ENCODE measurements around the gene FOXN4. TPM values are rescaled to one million over a fixed set of nuclear protein-coding genes. Genes with fewer than 3 reads are reported as not detected.

Gene FOXN4
- total RNA-seq, 1 experiment from 2014 or later, result 0.37 TPM

DNA sequence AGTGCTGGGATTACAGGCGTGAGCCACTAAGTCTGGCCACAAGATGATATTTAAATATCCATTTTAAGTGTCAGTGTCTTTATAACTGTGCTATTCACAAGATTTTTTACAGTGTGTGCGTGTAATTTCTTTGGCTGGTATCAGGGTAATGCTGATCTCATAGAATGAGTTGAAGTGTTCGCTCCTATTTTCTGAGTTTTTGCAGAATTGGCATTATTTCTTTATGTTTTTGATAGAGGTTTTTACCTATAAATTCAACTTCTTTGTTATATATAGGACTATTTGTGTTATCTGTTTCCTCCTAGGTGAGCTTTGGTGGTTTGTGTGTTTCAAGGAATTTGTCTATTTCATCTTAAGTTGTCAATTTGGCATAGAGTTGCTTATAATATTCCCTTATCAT, 45.6 kb downstream of the FOXN4 start:
- DNase-seq (ENCODE audit: low spot score) (no peak), ATAC-seq (no peak)
- Mint-ChIP-seq H3K27me3 (ENCODE audit: low read depth) (no peaks in the 10 kb centered on the region), H3K36me3 (no peaks in the 10 kb centered on the region; the same call in 1 of the 2 replicates), H3K4me3 (no peak overlapping the region), H3K4me1 (peaks cover 10% of the 10 kb centered on the region), H3K9me3 (no peaks in the 10 kb centered on the region), H3K27ac (no peak overlapping the region)
- POLR2A ChIA-PET, result interaction anchor here (0.7 kb wide), 1 partner anchor 61 kb away, joined by 4 read pairs; no protein-coding TSS in a partner anchor
- CTCF ChIA-PET, result interaction anchor here (0.5 to 3.9 kb wide), 43 partner anchors 8 to 210 kb away, joined by 3 to 55 read pairs (median 4); partner anchors contain the start of gene FOXN4
- TF ChIP-seq TEAD4 (CRISPR knock-in tag; IDR thresholded peaks at IDR 0.05), result no peak
- TF ChIP-seq JUN (CRISPR knock-in tag; IDR thresholded peaks at IDR 0.05), result no peak

- ChIA-PET POLR2A (interaction anchor here (0.6 kb wide), 1 partner anchor 621 kb away, joined by 3 read pairs; no protein-coding TSS in a partner anchor), CTCF (interaction anchor here (1.0 to 1.3 kb wide), 4 partner anchors 123 to 132 kb away, joined by 3 to 10 read pairs (median 4); no protein-coding TSS in a partner anchor)
- no peak for DNase-seq (ENCODE audit: low spot score)
- Mint-ChIP-seq H3K4me3 (no peak overlapping the region), H3K27me3 (ENCODE audit: low read depth) (no peaks in the 10 kb centered on the region), H3K9me3 (no peaks in the 10 kb centered on the region), H3K4me1 (peaks cover 10% of the 10 kb centered on the region), H3K27ac (no peak overlapping the region), H3K36me3 (no peaks in the 10 kb centered on the region; the same call in 1 of the 2 replicates)
- ATAC-seq, result no peak
- no peak for TF ChIP-seq ATF3 (CRISPR knock-in tag; conservative IDR thresholded peaks at IDR 0.05)
- TF ChIP-seq, protein P1, sequence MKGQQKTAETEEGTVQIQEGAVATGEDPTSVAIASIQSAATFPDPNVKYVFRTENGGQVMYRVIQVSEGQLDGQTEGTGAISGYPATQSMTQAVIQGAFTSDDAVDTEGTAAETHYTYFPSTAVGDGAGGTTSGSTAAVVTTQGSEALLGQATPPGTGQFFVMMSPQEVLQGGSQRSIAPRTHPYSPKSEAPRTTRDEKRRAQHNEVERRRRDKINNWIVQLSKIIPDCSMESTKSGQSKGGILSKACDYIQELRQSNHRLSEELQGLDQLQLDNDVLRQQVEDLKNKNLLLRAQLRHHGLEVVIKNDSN (CRISPR knock-in tag; IDR thresholded peaks at IDR 0.05), result no peak
- TF ChIP-seq ZNF138 (CRISPR knock-in tag; conservative IDR thresholded peaks at IDR 0.05), result no peak
- no peak for TF ChIP-seq ZBTB21 (CRISPR knock-in tag; IDR thresholded peaks at IDR 0.05; ENCODE audit: borderline replicate concordance)
- no peak for TF ChIP-seq PRDM15 (CRISPR knock-in tag; IDR thresholded peaks at IDR 0.05)
- TF ChIP-seq ERG (CRISPR knock-in tag; IDR thresholded peaks at IDR 0.05), result no peak
- TF ChIP-seq ZNF263 (CRISPR knock-in tag; IDR thresholded peaks at IDR 0.05; ENCODE audit: low read depth), result no peak
- TF ChIP-seq, protein P2, sequence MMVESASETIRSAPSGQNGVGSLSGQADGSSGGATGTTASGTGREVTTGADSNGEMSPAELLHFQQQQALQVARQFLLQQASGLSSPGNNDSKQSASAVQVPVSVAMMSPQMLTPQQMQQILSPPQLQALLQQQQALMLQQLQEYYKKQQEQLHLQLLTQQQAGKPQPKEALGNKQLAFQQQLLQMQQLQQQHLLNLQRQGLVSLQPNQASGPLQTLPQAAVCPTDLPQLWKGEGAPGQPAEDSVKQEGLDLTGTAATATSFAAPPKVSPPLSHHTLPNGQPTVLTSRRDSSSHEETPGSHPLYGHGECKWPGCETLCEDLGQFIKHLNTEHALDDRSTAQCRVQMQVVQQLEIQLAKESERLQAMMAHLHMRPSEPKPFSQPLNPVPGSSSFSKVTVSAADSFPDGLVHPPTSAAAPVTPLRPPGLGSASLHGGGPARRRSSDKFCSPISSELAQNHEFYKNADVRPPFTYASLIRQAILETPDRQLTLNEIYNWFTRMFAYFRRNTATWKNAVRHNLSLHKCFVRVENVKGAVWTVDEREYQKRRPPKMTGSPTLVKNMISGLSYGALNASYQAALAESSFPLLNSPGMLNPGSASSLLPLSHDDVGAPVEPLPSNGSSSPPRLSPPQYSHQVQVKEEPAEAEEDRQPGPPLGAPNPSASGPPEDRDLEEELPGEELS (CRISPR knock-in tag; IDR thresholded peaks at IDR 0.05), result no peak
- no peak for TF ChIP-seq MLX (CRISPR knock-in tag; IDR thresholded peaks at IDR 0.05)
- TF ChIP-seq CREB1 (CRISPR knock-in tag; IDR thresholded peaks at IDR 0.05), result no peak
- TF ChIP-seq, protein P3, sequence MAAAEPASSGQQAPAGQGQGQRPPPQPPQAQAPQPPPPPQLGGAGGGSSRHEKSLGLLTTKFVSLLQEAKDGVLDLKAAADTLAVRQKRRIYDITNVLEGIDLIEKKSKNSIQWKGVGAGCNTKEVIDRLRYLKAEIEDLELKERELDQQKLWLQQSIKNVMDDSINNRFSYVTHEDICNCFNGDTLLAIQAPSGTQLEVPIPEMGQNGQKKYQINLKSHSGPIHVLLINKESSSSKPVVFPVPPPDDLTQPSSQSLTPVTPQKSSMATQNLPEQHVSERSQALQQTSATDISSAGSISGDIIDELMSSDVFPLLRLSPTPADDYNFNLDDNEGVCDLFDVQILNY (CRISPR knock-in tag; IDR thresholded peaks at IDR 0.05), result no peak
- TF ChIP-seq ELF4 (CRISPR knock-in tag; IDR thresholded peaks at IDR 0.05; ENCODE audit: low read depth), result no peak
Measured at GRCh38 chr12:109261939-109262338, 47.1 kb downstream of the FOXN4 start.

All from WTC11 (cell line).